GM12878 (cell line): ENCODE measurements around the gene ABHD12B. TPM values are rescaled to one million over a fixed set of nuclear protein-coding genes. Genes with fewer than 3 reads are reported as not detected.

ENCODE experiments used
- BCL11A ChIP-seq: IDR thresholded peaks from 2 replicates; pipeline ENCODE4 v1.6.1; 2011; ENCODE audit warnings: low read depth, low read length
- CBX3 ChIP-seq: fragments of 200-600 bp; sonication (generic); IDR thresholded peaks from 2 replicates; pipeline ENCODE4 v1.6.1; 2016; ENCODE audit warnings: low read depth, borderline replicate concordance
- CBX5 ChIP-seq: sonication (generic); IDR thresholded peaks from 2 replicates; pipeline ENCODE4 v1.6.1; 2016; ENCODE audit warnings: low read depth, moderate library complexity, mild to moderate bottlenecking, inconsistent platforms
- E4F1 ChIP-seq: fragments of 450-650 bp; IDR thresholded peaks from 2 replicates; pipeline ENCODE4 v1.6.1; 2018; ENCODE audit warnings: borderline replicate concordance, mild to moderate bottlenecking; ENCODE audit not compliant: partially characterized antibody
- FOXM1 ChIP-seq: IDR thresholded peaks from 2 replicates; pipeline ENCODE4 v1.6.1; 2012; ENCODE audit warnings: low read depth, mild to moderate bottlenecking, inconsistent platforms, low read length, moderate library complexity
- GABPA ChIP-seq: IDR thresholded peaks from 2 replicates; pipeline ENCODE4 v1.6.1; 2014; ENCODE audit warnings: antibody characterized with exemption, low read depth, mild to moderate bottlenecking, inconsistent platforms
- HCFC1 ChIP-seq: fragments of 150-350 bp; IDR thresholded peaks from 2 replicates; pipeline ENCODE4 v1.6.1; 2014; ENCODE audit warnings: low read length
- IKZF2 ChIP-seq, 2 experiments: fragments of 450-650 bp; IDR thresholded peaks; 2 replicates each; pipeline ENCODE4 v1.6.1; 2017; ENCODE audit warnings: mild to moderate bottlenecking in 2 of 2, moderate library complexity in 2 of 2
- JUNB ChIP-seq: IDR thresholded peaks from 2 replicates; pipeline ENCODE4 v1.6.1; 2016; ENCODE audit warnings: antibody characterized with exemption, mild to moderate bottlenecking
- MEF2A ChIP-seq: IDR thresholded peaks from 2 replicates; pipeline ENCODE4 v1.6.1; 2011; ENCODE audit warnings: low read depth, mild to moderate bottlenecking, low read length, moderate library complexity; ENCODE audit not compliant: insufficient read depth
- MEF2B ChIP-seq: fragments of 450-650 bp; IDR thresholded peaks from 2 replicates; pipeline ENCODE4 v1.6.1; 2018; ENCODE audit warnings: mild to moderate bottlenecking, moderate library complexity; ENCODE audit not compliant: partially characterized antibody, poor library complexity, severe bottlenecking
- NR2C1 ChIP-seq: fragments of 450-650 bp; IDR thresholded peaks from 2 replicates; pipeline ENCODE4 v1.6.1; 2017; ENCODE audit warnings: antibody characterized with exemption, mild to moderate bottlenecking, moderate library complexity
- NR2F1 ChIP-seq: fragments of 450-650 bp; conservative IDR thresholded peaks from 2 replicates; pipeline ENCODE4 v1.6.1; 2017; ENCODE audit warnings: mild to moderate bottlenecking
- PAX5 ChIP-seq: IDR thresholded peaks from 2 replicates; pipeline ENCODE4 v1.6.1; 2011; ENCODE audit warnings: low read depth, low read length, borderline replicate concordance
- POU2F2 ChIP-seq: IDR thresholded peaks from 3 replicates; pipeline ENCODE4 v1.6.1; 2011; ENCODE audit warnings: low read depth, mild to moderate bottlenecking, low read length, borderline replicate concordance
- RCOR1 ChIP-seq: conservative IDR thresholded peaks from 2 replicates; pipeline ENCODE4 v1.6.1; 2012; ENCODE audit warnings: low read depth, low read length, improper control_type of control experiment
- REST ChIP-seq: IDR thresholded peaks from 2 replicates; pipeline ENCODE4 v1.6.1; 2012; ENCODE audit warnings: mild to moderate bottlenecking, low read depth, low read length
- RUNX3 ChIP-seq: IDR thresholded peaks from 2 replicates; pipeline ENCODE4 v1.6.1; 2012; ENCODE audit warnings: low read length, inconsistent platforms
- SIX5 ChIP-seq: IDR thresholded peaks from 2 replicates; pipeline ENCODE4 v1.6.1; 2011; ENCODE audit warnings: mild to moderate bottlenecking, low read depth, low read length, moderate library complexity; ENCODE audit not compliant: severe bottlenecking
- SKIL ChIP-seq: fragments of 450-650 bp; IDR thresholded peaks from 2 replicates; pipeline ENCODE4 v1.6.1; 2017; ENCODE audit warnings: mild to moderate bottlenecking, low read depth, inconsistent platforms; ENCODE audit not compliant: poor library complexity, severe bottlenecking
- SMAD5 ChIP-seq: IDR thresholded peaks from 2 replicates; pipeline ENCODE4 v1.6.1; 2016; ENCODE audit warnings: antibody characterized with exemption, low read depth
- SRF ChIP-seq, 2 experiments: IDR thresholded peaks; 2 replicates each; pipeline ENCODE4 v1.6.1; 2011; ENCODE audit warnings: low read depth in 2 of 2, low read length in 2 of 2, mild to moderate bottlenecking in 1 of 2, moderate library complexity in 1 of 2
- WRNIP1 ChIP-seq: IDR thresholded peaks from 2 replicates; pipeline ENCODE4 v1.6.1; 2011; ENCODE audit warnings: low read depth, low read length, improper control_type of control experiment, borderline replicate concordance
- YBX1 ChIP-seq: fragments of 450-650 bp; IDR thresholded peaks from 2 replicates; pipeline ENCODE4 v1.6.1; 2016; ENCODE audit warnings: antibody characterized with exemption
- polyA plus RNA-seq, 11 experiments: library from polyadenylated mRNA; depleted of rRNA in 4 of 11; unstranded in 6 of 11; stranded (reverse) in 5 of 11; fragments of >200 nt; fragmentation: Nextera tagmentation in 4 of 11; fragmentation: Illumina TruSeq in 1 of 11; extraction: Ambion mirVana in 4 of 11; extraction: Trizol in 1 of 11; gene quantifications; 1 replicate in 1 of 11; 2 replicates in 10 of 11; pipeline versions ENCODE4 v1.2.1 to v1.2.3, GENCODE V29; 2011 to 2016; ENCODE audit warnings: inconsistent platforms in 2 of 11, missing spikeins in 2 of 11, low read depth in 1 of 11
- total RNA-seq, 4 experiments: library from RNA; depleted of rRNA in 3 of 4; stranded (reverse); fragments of >200 nt in 3 of 4; fragmentation: Illumina TruSeq in 1 of 4; extraction: Trizol in 1 of 4; gene quantifications; 2 replicates each; pipeline versions ENCODE4 v1.2.1 to v1.2.3, GENCODE V29; 2013 to 2021

ABHD12B gene
- total and polyA plus RNA-seq, 10 of the 15 experiments (the other 5 are each of a cell fraction or from before 2014, with no cell fraction given) = not detected

GRCh38 chr14:50875359-50876070 lies 3.7 kb downstream of the ABHD12B start (continued):
- TF ChIP-seq WRNIP1 = no peak
- peak; percentile 20 to 88; a peak in 3 of 4 replicates for TF ChIP-seq SRF (IDR thresholded peaks at IDR 0.05; ENCODE audit: low read depth in 2 of 2, low read length in 2 of 2)
- TF ChIP-seq CBX5 = 0 out of 2 replicates have a peak, but pooled peaks have one; percentile 65
- TF ChIP-seq BCL11A = peak; percentile 93
- TF ChIP-seq RUNX3 = peak; percentile 99
- TF ChIP-seq MEF2A = peak; percentile 61; the same call in 1 of the 2 replicates
- no peak for TF ChIP-seq E4F1
- peak; percentile 92 for TF ChIP-seq FOXM1
- TF ChIP-seq IKZF2 (IDR thresholded peaks at IDR 0.05) = peak; percentile 81 to 82; a peak in 3 of 4 replicates
- TF ChIP-seq NR2F1 = peak; percentile 97
- TF ChIP-seq CBX3 = no peak
- TF ChIP-seq RCOR1 = 0 out of 2 replicates have a peak, but pooled peaks have one; percentile 43
- peak; percentile 49 for TF ChIP-seq SKIL
- peak; percentile 59; the same call in 1 of the 3 replicates for TF ChIP-seq POU2F2
- TF ChIP-seq NR2C1 = no peak
- peak; percentile 78 for TF ChIP-seq MEF2B
- peak; percentile 85; the same call in 1 of the 2 replicates for TF ChIP-seq PAX5
- TF ChIP-seq REST = no peak
- TF ChIP-seq SMAD5 = no peak
- TF ChIP-seq SIX5 = no peak
- no peak for TF ChIP-seq HCFC1
- no peak for TF ChIP-seq YBX1
- 0 out of 2 replicates have a peak, but pooled peaks have one; percentile 10 for TF ChIP-seq GABPA
- TF ChIP-seq JUNB = peak; percentile 93
